Heart left ventricle (tissue), 16 donors: ENCODE results near the gene ANKRD37. TPM values are rescaled to one million over a fixed set of nuclear protein-coding genes. Genes with fewer than 3 reads are reported as not detected.

Source experiments
- ATAC-seq, 4 donors: fragments of 200-7000 bp; cut with Tn5 transposase; one replicate each; pipeline ENCODE4 v1.9.1; 2020 to 2022; ENCODE audit warnings: moderate library complexity in 4 of 4, mild to moderate bottlenecking in 3 of 4, moderate number of reproducible peaks in 1 of 4
- DNase-seq, 5 donors: peaks; one replicate each; pipeline ENCODE4 v3.0.0-alpha.2; 2020
- H3K27ac ChIP-seq, 12 donors: fragments of 200-600 bp; sonication (generic) in 4 of 12; one replicate each; pipeline versions ENCODE4 v1.5.0 to v1.8.0; 2016 to 2022; ENCODE audit warnings: mild to moderate bottlenecking in 2 of 12
- H3K27me3 ChIP-seq, 9 donors: fragments of 200-600 bp; sonication (generic) in 2 of 9; one replicate each; pipeline versions ENCODE4 v1.5.1 to v1.8.0; 2016 to 2022; ENCODE audit warnings: mild to moderate bottlenecking in 3 of 9
- H3K36me3 ChIP-seq, 9 donors: fragments of 200-600 bp; sonication (generic) in 2 of 9; one replicate each; pipeline versions ENCODE4 v1.5.0 to v1.8.0; 2018 to 2022; ENCODE audit warnings: mild to moderate bottlenecking in 2 of 9
- H3K4me1 ChIP-seq, 12 donors: fragments of 200-600 bp; sonication (generic) in 4 of 12; one replicate each; pipeline versions ENCODE4 v1.5.0 to v1.8.0; 2016 to 2022; ENCODE audit warnings: mild to moderate bottlenecking in 3 of 12
- H3K4me3 ChIP-seq, 12 donors: fragments of 200-600 bp; sonication (generic) in 4 of 12; one replicate each; pipeline versions ENCODE4 v1.5.0 to v1.8.0; 2017 to 2022; ENCODE audit warnings: mild to moderate bottlenecking in 9 of 12, moderate library complexity in 4 of 12
- H3K9me3 ChIP-seq, 12 donors: fragments of 200-600 bp; sonication (generic) in 4 of 12; one replicate each; pipeline versions ENCODE4 v1.5.0 to v1.8.0; 2016 to 2022; ENCODE audit warnings: mild to moderate bottlenecking in 1 of 12
- CTCF ChIP-seq, 12 donors: fragments of 200-600 bp; sonication (generic) in 4 of 12; IDR thresholded peaks; one replicate each; pipeline versions ENCODE4 v1.5.0 to v1.8.0; 2018 to 2022; ENCODE audit warnings: antibody characterized with exemption in 12 of 12, mild to moderate bottlenecking in 5 of 12
- POLR2A ChIP-seq, 2 donors: fragments of 450-650 bp; IDR thresholded peaks; one replicate each; pipeline ENCODE4 v1.6.1; 2017; ENCODE audit warnings: antibody characterized with exemption in 2 of 2, mild to moderate bottlenecking in 2 of 2, moderate library complexity in 2 of 2
- WGBS, 4 donors: extraction: QIAGEN DNeasy Blood & Tissue Kit in 2 of 4; methylation state at CpG; one replicate each; pipeline versions ENCODE4 v1.1.5 to v1.1.7; 2013 to 2018; 5-methylcytosine and 5-hydroxymethylcytosine counted together
- intact Hi-C, 10 donors: fragments of 100-400 bp; cut with DNase I; formaldehyde crosslinking; loops; one replicate each; pipeline versions ENCODE4 v1.11.1 to v1.14.2; 2022
- long read RNA-seq, 3 donors: library from polyadenylated mRNA; unstranded; transcript quantifications; one replicate each; pipeline ENCODE4 v2.0.0, GENCODE V29; 2020 to 2021
- polyA plus RNA-seq, 2 donors: library from polyadenylated mRNA; stranded (reverse); fragments of 200-250 nt; gene quantifications; one replicate each; pipeline ENCODE4 v1.2.3, GENCODE V29; 2013
- total RNA-seq, 9 donors: library from RNA; depleted of rRNA in 2 of 9; stranded (reverse); fragments of >200 nt in 2 of 9; fragmentation: NEBNext Ultra II Directional in 3 of 9; extraction: Animal tissue kit (Norgen Biotek cat#: 25700) in 3 of 9; gene quantifications; one replicate each; pipeline versions ENCODE4 v1.1.0 to v1.2.4, GENCODE V29; 2016 to 2023
- donor health status: ischemic (EF 13 %, LVEDD 7.1; RV severe dilation, severe dysfunction).
- donor health status: healthy with polysubstance abuse.
- donor health status: DM: no; HTN: yes; CAD: no.
- donor health status: DM: no; HTN: no; CAD: no.
- donor health status: ischemic (EF 25% LVEDD 6.9; RV normal size, moderate dysfunction).
- donor health status: ischemic (EF 25% LVEDD 5.7; RV mildly dilated, moderate dysfunction).
- donor health status: healthy.
- donor health status: DM: yes; HTN: yes; CAD: no.
- donor health status: ischemic (EF 35%, LVEDD 5.7; RV mildly dilated, moderate dysfunction).
- donor health status: nonischemic (EF 11% LVEDD 7.7; RV severe dilation, severe dysfunction).
- donor health status: DM: yes; HTN: yes; CAD: no.
- donor health status: PGD.
- donor health status: ischemic (EF 29% LVEDD 5.4; RV normal size, mild dysfunction).
- donor health status: nonischemic (EF 23%, LVEDD 6.1; RV moderate dilation, normal function).

ANKRD37 gene, protein sequence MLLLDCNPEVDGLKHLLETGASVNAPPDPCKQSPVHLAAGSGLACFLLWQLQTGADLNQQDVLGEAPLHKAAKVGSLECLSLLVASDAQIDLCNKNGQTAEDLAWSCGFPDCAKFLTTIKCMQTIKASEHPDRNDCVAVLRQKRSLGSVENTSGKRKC
- total RNA-seq (10 to 100 TPM in 7 of 9 donors, 1 to 10 TPM in 2; 8.4 to 21.3 (median 12.2) TPM), polyA plus RNA-seq (10 to 100 TPM; 11.8 to 30.6 TPM)
- long read RNA-seq, donor 1, transcript ANKRD37-201 (5 exons, 1,141 nt), result major isoform, 8 of 11 reads
- long read RNA-seq, donor 1, partial matches to known transcripts, result 0 of 11 reads
- long read RNA-seq, donor 1, other reads (novel, unspliced or antisense), result 3 of 11 reads
- long read RNA-seq, donor 2, transcript ANKRD37-201 (5 exons, 1,141 nt), result major isoform, 34 of 52 reads
- long read RNA-seq, donor 2, partial matches to known transcripts, result 3 of 52 reads
- long read RNA-seq, donor 2, other reads (novel, unspliced or antisense), result 13 of 52 reads
- long read RNA-seq, donor 3, partial matches to known transcripts, result 2 of 10 reads
- long read RNA-seq, donor 3, other reads (novel, unspliced or antisense), result 6 of 10 reads

- DNase-seq (peak; percentile 32 to 69 (median 56)), ATAC-seq (peak; percentile 7 to 53 (median 28))
- Histone ChIP-seq H3K9me3 (no peaks in the 10 kb centered on the region), H3K27ac (peak within 1 kb of the TSS; percentile 98 to 100 (median 100)), H3K27me3 (no peaks in the 10 kb centered on the region), H3K36me3 (peaks cover 0 to 39% (median 31%) of the 10 kb centered on the region in 9 donors), H3K4me3 (peak within 1 kb of the TSS; percentile 64 to 88 (median 77)), H3K4me1 (peaks cover 0 to 46% (median 26%) of the 10 kb centered on the region in 12 donors)
- TF ChIP-seq CTCF (IDR thresholded peaks at IDR 0.05), result no peak
- no peak for TF ChIP-seq POLR2A (IDR thresholded peaks at IDR 0.05)
- intact Hi-C loops, result loop anchor here (1.0 to 10.0 kb wide), 9 partner anchors 28 to 198 kb away; partner anchors contain the start of genes UFSP2 (in 4 of the 10), CFAP97 (in 3 of the 10) and SNX25 (in 3 of the 10)
- WGBS, 4 donors, result 3 to 5% (median 4%) methylated on average over 30 to 38 of the region's 38 CpGs
These were observed at the start of gene ANKRD37 for GRCh38 chr4:185396724-185397385. Gene ANKRD37, plus strand, starts transcription at chr4:185396841. Its CDS starts 83 bp downstream, at chr4:185396924.

DNA sequence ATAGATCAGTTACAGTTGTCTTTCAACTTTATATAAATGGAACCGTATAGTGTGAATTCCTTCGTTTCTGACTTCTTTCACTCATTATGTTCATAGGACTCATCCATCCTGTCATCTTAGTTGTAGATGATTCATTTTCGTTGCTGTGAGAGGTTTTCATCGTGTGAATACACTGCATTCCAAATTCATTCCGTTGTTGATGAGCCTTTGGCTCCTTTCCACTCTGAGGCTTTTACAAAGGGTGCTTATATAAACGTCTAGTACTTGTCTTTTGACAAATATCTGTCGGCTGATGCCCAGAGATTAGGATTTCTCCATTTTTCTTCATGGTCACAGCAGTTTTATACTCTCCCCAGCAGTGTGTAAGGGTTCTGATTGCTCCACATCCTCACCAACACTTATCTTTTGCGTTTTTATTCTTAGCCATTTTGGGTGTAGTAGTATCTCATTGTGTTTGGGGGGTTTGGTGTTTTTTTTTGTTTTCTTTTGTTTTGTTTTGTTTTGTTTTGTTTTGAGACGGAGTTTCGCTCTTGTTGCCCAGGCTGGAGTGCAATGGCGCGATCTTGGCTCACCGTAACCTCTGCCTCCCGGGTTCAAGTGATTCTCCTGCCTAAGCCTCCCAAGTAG, 49.6 kb upstream of the ANKRD37 start:
- H3K4me1 ChIP-seq, result peaks cover 0 to 20% (median 16%) of the 10 kb centered on the region in 12 donors
- H3K27ac ChIP-seq, result peak overlapping the region in 1 of 12 donors; percentile 35
- intact Hi-C loops, result loop anchor here in 1 of 10 donors (5.0 kb wide), 1 partner anchor 35 kb away; no protein-coding TSS in a partner anchor
- H3K4me3 ChIP-seq, result no peak overlapping the region
- TF ChIP-seq CTCF (IDR thresholded peaks at IDR 0.05), result no peak
- no peak for TF ChIP-seq POLR2A (IDR thresholded peaks at IDR 0.05)
- no peak for ATAC-seq
- no peaks in the 10 kb centered on the region for H3K27me3 ChIP-seq
- peaks cover 0 to 64% (median 24%) of the 10 kb centered on the region in 9 donors for H3K36me3 ChIP-seq
- DNase-seq, result no peak
- H3K9me3 ChIP-seq, result no peaks in the 10 kb centered on the region
- WGBS, 4 donors, result 92 to 93% (median 93%) methylated on average over 14 of the region's 14 CpGs

GRCh38 chr4:185351691-185352090, 45.0 kb upstream of the ANKRD37 start:
- peaks cover 0 to 74% (median 29%) of the 10 kb centered on the region in 9 donors for H3K36me3 ChIP-seq
- intact Hi-C loops, result no loop called here
- TF ChIP-seq POLR2A (IDR thresholded peaks at IDR 0.05), result no peak
- no peak for TF ChIP-seq CTCF (IDR thresholded peaks at IDR 0.05)

More at GRCh38 chr4:185351691-185352090, 45.0 kb upstream of the ANKRD37 start:
- WGBS, 4 donors, result 91 to 96% (median 94%) methylated on average over 13 of the region's 13 CpGs
- Histone ChIP-seq H3K27ac (no peak overlapping the region), H3K9me3 (no peaks in the 10 kb centered on the region), H3K4me1 (no peaks in the 10 kb centered on the region), H3K4me3 (no peak overlapping the region), H3K27me3 (no peaks in the 10 kb centered on the region)
- ATAC-seq (no peak), DNase-seq (no peak)
